GM21619 (cell line): ENCODE results near the gene SART3.

Experiments used
- ATAC-seq: cut with Tn5 transposase; IDR thresholded peaks from one replicate; pipeline ENCODE4 v1.9.1; 2021; ENCODE audit not compliant: unreplicated experiment

The SART3 gene

GRCh38 chr12:108526482-108527165, 34.3 kb downstream of the SART3 start:
- no peak for ATAC-seq

GRCh38 chr12:108525681-108526080, 35.3 kb downstream of the SART3 start:
- ATAC-seq, result no peak

- no peak for ATAC-seq
Observed at GRCh38 chr12:108523365-108523764, 37.6 kb downstream of the SART3 start.

GRCh38 chr12:108519558-108519957, 41.4 kb downstream of the SART3 start:
- no peak for ATAC-seq

- ATAC-seq, result no peak
Observed at GRCh38 chr12:108518716-108519496, 42.1 kb downstream of the SART3 start.

GRCh38 chr12:108518101-108518715, 42.8 kb downstream of the SART3 start:
- ATAC-seq, result no peak

GRCh38 chr12:108517288-108518100, 43.5 kb downstream of the SART3 start:
- ATAC-seq, result no peak

- ATAC-seq, result no peak
Observed at GRCh38 chr12:108516511-108517275, 44.3 kb downstream of the SART3 start.

GRCh38 chr12:108515916-108516315, 45.1 kb downstream of the SART3 start:
- ATAC-seq, result no peak

GRCh38 chr12:108514973-108515814, 45.8 kb downstream of the SART3 start, which contains the start of gene FICD:
Gene FICD (plus strand): TSS chr12:108515277. CDS start chr12:108516973, 1,696 bp downstream.
- peak; percentile 79 for ATAC-seq

- no peak for ATAC-seq
Observed at GRCh38 chr12:108514468-108514972, 46.5 kb downstream of the SART3 start.

GRCh38 chr12:108511633-108512540, 49.1 kb downstream of the SART3 start:
- ATAC-seq, result peak; percentile 28

GRCh38 chr12:108510836-108511235, 50.1 kb downstream of the SART3 start:
- no peak for ATAC-seq

- no peak for ATAC-seq
Observed at GRCh38 chr12:108509806-108510205, 51.2 kb downstream of the SART3 start.

- ATAC-seq, result peak; percentile 34
Observed at GRCh38 chr12:108507971-108508642, 52.9 kb downstream of the SART3 start.

- no peak for ATAC-seq
Observed at GRCh38 chr12:108505129-108505528, 55.8 kb downstream of the SART3 start.

- ATAC-seq, result no peak
Observed at GRCh38 chr12:108502922-108503321, 58.1 kb downstream of the SART3 start.

GRCh38 chr12:108498136-108498535, 62.8 kb downstream of the SART3 start:
- ATAC-seq, result no peak
